ENCODE results near the gene LARP1. TPM values are rescaled to one million over a fixed set of nuclear protein-coding genes. Genes with fewer than 3 reads are reported as not detected.
A peak's percentile ranks its signal among the peaks of the same experiment; 100 is the strongest.

The LARP1 gene
- 100 to 1,000 TPM; 165 to 175 TPM for total RNA-seq

DNA sequence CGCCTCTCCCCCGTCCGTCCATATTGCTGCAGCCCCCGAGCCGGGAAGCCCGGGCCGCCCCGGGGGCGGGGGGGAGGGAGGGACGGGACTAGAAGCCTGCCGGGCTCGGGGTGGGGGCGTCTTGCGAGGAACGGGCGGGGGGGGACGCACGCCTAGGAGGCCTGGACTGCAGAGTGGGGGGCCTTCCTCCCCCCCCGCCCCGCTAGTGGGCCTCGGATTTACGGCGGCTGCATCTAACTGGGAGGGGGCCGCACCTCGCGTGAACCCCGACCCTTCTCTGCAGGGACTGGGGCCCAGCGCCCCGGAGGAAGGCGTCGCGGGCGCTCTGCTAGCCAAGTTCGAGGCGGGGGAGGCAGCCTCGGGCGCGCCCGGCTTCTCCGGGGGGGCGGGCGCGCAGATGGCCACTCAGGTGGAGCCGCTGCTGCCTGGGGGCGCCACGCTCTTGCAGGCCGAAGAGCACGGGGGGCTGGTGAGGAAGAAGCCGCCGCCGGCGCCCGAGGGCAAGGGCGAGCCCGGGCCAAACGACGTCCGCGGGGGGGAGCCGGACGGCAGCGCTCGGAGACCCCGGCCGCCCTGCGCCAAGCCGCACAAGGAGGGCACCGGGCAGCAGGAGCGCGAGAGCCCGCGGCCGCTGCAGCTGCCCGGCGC, at the start of gene LARP1:
Gene LARP1 (plus strand): TSS at position 17 of the 648 bp plus-strand sequence. CDS start 381 bp downstream, at position 398.
- DNase-seq = no peak
- Mint-ChIP-seq H3K4me3 (peak within 1 kb of the TSS; percentile 98), H3K27me3 (no peaks in the 10 kb centered on the region), H3K4me1 (peaks cover 37% of the 10 kb centered on the region), H3K27ac (peak within 1 kb of the TSS; percentile 98), H3K36me3 (peaks cover 3% of the 10 kb centered on the region), H3K9me3 (no peaks in the 10 kb centered on the region)
- POLR2A ChIA-PET = interaction anchor here (0.7 kb wide), 1 partner anchor 102 kb away, joined by 3 read pairs; no protein-coding TSS in a partner anchor
- peak; percentile 5 for ATAC-seq (ENCODE audit: low read depth)

DNA sequence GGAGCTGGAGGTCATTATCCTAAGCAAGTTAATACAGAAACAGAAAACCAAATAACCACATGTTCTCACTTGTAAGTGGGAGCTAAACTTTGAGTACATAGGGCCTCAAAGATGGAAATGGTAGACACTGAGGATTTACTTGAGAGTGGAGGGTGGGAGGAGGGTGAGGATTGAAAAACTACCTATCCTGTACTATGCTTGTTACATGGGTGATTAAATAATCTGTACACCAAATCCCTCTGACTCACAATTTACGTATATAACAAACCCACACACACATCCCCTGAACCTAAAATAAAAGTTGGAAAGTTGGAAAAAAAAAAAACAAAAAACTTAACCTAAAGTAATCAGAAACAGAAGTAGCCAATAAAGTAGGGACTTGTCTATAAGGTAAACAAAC, 48.8 kb upstream of the LARP1 start:
- H3K27me3 Mint-ChIP-seq = peaks cover 2% of the 10 kb centered on the region
- no peaks in the 10 kb centered on the region for H3K36me3 Mint-ChIP-seq
- POLR2A ChIA-PET = no interaction called here
- H3K27ac Mint-ChIP-seq = no peak overlapping the region
- H3K4me1 Mint-ChIP-seq = peaks cover 3% of the 10 kb centered on the region
- no peaks in the 10 kb centered on the region for H3K9me3 Mint-ChIP-seq
- no peak overlapping the region for H3K4me3 Mint-ChIP-seq
- ATAC-seq (ENCODE audit: low read depth) (no peak), DNase-seq (no peak)

DNA sequence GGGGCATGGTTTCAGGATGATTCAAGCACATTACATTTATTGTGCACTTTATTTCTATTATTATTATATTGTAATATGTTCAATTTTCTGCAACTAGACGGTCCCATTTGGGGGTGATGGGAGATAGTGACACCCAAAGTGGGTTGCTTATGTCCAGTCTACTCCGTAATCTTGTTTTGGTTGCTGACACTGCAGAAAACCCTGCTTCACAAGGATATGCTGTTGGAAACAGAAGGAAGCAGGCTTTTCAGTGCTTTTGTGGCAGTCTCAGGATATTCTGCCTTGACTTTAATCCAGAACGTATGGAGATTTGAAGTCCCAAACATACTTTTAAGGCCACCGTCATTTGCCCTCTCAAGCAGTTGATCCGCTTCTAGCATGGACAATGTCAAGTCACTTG, 47.5 kb upstream of the LARP1 start:
- no peak for DNase-seq
- Mint-ChIP-seq H3K27me3 (peaks cover 2% of the 10 kb centered on the region), H3K27ac (no peak overlapping the region), H3K9me3 (no peaks in the 10 kb centered on the region), H3K4me1 (peaks cover 3% of the 10 kb centered on the region), H3K4me3 (no peak overlapping the region), H3K36me3 (no peaks in the 10 kb centered on the region)
- POLR2A ChIA-PET = no interaction called here
- ATAC-seq (ENCODE audit: low read depth) = no peak

DNA sequence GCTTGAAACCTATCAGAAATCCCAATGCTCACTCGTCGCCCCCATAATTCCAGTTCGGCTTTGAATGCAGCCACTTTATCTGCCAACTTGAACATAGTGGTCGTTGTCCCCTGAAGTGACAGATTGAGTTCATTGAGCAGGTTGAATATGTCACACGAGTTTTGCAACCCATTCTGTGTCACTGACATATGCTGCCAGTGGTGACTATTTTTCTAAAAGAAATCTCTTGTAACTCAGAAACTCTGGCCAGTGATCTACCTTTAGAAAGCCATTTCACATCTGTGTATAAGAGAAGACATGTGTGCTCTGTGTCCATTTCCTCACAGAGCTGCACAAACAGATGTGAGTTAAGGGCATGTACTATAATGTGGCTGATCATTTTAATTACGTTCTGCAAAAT, 47.0 kb upstream of the LARP1 start:
- H3K27me3 Mint-ChIP-seq = peaks cover 2% of the 10 kb centered on the region
- peaks cover 4% of the 10 kb centered on the region for H3K4me1 Mint-ChIP-seq
- H3K9me3 Mint-ChIP-seq = no peaks in the 10 kb centered on the region
- ATAC-seq (ENCODE audit: low read depth) (no peak), DNase-seq (no peak)
- H3K36me3 Mint-ChIP-seq = no peaks in the 10 kb centered on the region
- no peak overlapping the region for H3K27ac Mint-ChIP-seq
- POLR2A ChIA-PET = no interaction called here
- no peak overlapping the region for H3K4me3 Mint-ChIP-seq

DNA sequence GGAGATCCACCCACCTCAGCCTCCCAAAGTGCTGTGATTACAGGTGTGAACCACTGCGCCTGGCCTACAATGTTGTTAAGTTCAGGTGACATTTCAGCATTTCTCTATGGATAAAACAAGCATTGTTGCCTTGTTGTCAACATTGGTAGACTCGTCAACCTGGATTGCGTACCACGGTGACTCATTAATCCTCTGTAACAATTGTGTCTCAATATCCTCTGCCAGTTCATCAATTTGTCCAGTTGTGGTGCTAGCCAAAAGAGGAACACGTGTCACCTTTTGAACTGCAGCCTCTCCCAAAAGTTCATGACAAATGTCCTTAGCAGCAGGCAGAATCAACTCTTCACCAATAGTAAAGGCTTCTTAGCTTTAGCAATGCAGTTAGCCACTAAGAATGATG, 46.3 kb upstream of the LARP1 start:
- POLR2A ChIA-PET = interaction anchor here (0.6 kb wide), 1 partner anchor 148 kb away, joined by 3 read pairs; no protein-coding TSS in a partner anchor

DNA sequence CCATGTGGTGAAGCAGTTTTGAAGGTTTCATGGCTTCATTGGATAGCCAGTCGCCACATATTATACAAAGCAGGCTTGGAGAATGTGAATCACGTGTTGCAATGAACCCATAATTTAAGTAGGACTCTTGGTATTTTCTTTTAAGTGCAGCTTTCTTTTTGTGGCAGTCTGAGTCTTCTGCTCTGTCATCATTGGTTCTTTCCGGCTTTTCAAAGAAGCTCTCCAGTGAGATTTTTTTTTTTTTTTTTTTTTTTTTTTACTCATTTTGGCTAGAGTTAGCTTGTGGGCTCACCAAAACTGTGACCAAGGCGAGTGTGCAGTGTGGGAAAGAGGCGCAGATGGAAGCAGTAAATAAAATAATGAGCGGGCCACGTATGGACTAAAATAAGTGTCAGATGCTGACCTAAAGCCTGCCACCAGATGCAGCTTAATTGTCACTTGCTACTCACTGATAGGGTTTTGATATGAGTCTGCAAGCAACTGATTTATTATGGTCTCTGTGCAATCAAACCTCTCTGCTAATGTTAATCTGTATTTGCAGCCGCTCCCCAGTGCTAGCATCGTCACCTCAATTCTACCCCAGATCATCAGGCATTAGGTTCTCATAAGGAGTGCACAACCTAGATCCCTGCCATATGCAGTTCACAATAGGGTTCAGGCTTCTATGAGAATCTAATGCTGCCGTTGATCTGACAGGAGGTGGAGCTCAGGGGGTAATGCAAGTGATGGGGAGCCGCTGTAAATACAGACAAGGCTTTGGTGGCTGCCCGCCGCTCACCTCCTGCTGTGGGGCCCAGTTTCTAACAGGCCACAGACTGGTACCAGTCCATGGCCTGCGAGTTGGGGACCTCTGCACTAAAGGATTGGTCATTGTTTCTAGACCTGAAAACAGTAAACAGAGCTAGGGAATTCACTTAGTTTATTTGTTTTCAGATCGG, 45.5 kb upstream of the LARP1 start:
- Mint-ChIP-seq H3K9me3 (no peaks in the 10 kb centered on the region), H3K4me3 (no peak overlapping the region), H3K36me3 (no peaks in the 10 kb centered on the region), H3K27ac (no peak overlapping the region), H3K27me3 (no peaks in the 10 kb centered on the region), H3K4me1 (peaks cover 12% of the 10 kb centered on the region)
- DNase-seq (no peak), ATAC-seq (ENCODE audit: low read depth) (no peak)
- POLR2A ChIA-PET = interaction anchor here (0.6 kb wide), 1 partner anchor 147 kb away, joined by 3 read pairs; no protein-coding TSS in a partner anchor

More for the DNA sequence above, 46.3 kb upstream of the LARP1 start:
- Mint-ChIP-seq H3K27me3 (peaks cover 2% of the 10 kb centered on the region), H3K4me1 (peaks cover 7% of the 10 kb centered on the region), H3K9me3 (no peaks in the 10 kb centered on the region), H3K36me3 (no peaks in the 10 kb centered on the region), H3K4me3 (no peak overlapping the region), H3K27ac (no peak overlapping the region)
- DNase-seq = no peak
- ATAC-seq (ENCODE audit: low read depth) = no peak

DNA sequence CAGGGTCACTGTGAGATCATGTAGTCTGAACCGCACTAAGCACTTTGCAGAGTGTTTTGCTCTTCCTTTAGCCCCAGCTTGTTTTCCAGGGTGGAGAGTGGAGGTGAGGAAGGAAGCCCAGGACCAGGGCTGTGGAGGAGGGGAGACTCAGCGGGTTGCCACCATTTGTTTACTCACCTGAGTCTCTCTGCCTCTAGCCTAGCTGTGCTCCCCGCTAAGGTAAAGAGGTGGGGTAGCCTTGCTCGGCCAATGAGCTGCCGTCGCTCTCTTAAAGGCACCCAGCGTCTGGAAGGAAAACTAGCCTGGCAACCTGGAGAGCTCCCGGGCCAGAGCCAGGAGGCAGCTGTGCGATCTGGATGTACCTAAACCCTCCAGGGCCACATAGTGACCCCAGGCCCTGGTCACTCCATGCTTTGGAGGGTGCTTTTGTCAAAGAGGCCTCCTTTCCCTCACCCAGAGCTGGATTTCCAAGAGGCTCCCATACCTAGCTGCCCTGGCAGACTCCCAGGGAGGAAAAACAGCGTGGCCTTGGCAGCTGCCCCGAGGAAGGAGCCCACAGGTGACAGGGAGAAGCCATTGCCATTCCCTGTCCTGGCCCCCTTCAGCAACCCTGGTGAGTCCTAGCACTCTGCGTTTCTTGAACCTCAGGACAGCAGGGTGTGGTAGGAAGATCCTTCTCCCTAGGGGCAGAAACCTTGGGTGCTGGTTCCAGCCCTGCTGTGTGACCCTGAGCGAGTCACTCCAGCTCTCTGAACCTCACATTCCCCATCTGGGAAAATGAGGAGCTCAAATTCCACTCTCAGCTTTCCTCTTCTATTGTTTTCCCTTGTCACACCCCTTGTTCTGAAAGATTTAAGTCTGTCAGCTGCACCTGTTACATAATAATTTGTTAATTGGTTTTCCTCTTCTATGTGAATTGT, 42.4 kb upstream of the LARP1 start:
- ATAC-seq (ENCODE audit: low read depth) = no peak
- Mint-ChIP-seq H3K9me3 (no peaks in the 10 kb centered on the region), H3K27me3 (no peaks in the 10 kb centered on the region), H3K27ac (no peak overlapping the region), H3K4me1 (peaks cover 16% of the 10 kb centered on the region), H3K4me3 (no peak overlapping the region), H3K36me3 (no peaks in the 10 kb centered on the region)
- POLR2A ChIA-PET = no interaction called here
- DNase-seq = no peak

DNA sequence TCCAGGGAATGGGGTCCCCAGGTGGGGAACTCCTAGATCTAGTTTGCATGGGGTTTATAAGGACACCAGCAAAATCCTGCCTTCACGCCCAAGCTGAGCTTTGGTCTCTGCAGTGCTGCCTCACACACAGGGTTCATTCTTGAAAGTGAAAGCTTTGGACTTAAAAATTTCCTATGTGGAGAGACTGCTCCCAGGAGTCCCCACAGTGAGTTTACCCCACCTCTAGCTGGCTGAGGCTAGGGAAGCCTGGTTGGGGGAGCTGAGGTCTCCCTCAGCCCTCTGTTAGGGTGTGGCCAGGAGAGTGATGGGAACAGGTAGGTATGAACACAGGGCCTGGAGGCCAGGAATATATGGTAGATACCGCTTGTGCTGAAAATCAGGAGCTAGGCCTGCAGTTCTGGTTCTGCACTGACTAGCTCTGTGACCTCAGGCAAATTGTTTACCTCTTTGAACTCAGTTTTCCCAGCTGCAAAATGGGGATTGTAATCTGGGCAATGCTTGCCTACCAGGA, 41.5 kb upstream of the LARP1 start:
- Mint-ChIP-seq H3K36me3 (no peaks in the 10 kb centered on the region), H3K27ac (no peak overlapping the region), H3K4me3 (no peak overlapping the region), H3K27me3 (no peaks in the 10 kb centered on the region), H3K9me3 (no peaks in the 10 kb centered on the region), H3K4me1 (peaks cover 16% of the 10 kb centered on the region)
- DNase-seq = no peak
- POLR2A ChIA-PET = no interaction called here
- ATAC-seq (ENCODE audit: low read depth) = no peak

DNA sequence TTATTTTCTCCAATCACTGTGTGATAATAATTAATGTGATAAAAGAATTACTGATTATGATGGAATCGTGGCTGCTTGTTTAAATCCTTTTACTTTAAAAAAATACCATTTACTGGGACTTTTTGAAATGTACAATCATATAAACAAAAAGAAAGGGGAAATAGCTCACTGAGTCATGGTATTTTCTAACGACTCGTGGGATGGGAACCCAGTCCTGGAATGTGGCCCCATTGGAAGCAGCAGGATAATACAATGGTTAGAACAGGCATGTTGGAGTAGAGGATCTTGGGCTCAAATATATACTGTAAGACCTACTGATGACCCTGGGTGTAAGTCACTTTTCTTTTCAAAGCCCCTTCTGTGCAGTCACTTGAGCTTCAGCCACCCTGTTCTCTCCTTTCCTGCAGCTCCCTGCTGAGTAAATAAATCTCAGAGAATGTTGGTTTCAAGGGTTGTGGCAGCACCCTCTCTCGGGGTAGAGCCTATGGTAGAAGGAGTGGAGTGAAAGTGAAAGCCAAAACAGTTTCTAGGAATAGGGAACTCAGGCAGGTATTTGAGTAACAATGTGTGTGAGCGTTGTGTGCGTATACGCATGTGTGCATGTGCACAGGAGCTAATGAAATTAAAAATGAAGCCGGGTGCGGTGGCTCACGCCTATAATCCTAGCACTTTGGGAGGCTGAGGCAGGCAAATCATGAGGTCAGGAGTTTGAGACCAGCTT, 40.8 kb upstream of the LARP1 start:
- DNase-seq = no peak
- Mint-ChIP-seq H3K9me3 (no peaks in the 10 kb centered on the region), H3K36me3 (no peaks in the 10 kb centered on the region), H3K27ac (peak overlapping the region; percentile 55), H3K4me3 (peak overlapping the region; percentile 57), H3K4me1 (peaks cover 16% of the 10 kb centered on the region), H3K27me3 (no peaks in the 10 kb centered on the region)
- ATAC-seq (ENCODE audit: low read depth) = peak; percentile 83
- POLR2A ChIA-PET = no interaction called here

DNA sequence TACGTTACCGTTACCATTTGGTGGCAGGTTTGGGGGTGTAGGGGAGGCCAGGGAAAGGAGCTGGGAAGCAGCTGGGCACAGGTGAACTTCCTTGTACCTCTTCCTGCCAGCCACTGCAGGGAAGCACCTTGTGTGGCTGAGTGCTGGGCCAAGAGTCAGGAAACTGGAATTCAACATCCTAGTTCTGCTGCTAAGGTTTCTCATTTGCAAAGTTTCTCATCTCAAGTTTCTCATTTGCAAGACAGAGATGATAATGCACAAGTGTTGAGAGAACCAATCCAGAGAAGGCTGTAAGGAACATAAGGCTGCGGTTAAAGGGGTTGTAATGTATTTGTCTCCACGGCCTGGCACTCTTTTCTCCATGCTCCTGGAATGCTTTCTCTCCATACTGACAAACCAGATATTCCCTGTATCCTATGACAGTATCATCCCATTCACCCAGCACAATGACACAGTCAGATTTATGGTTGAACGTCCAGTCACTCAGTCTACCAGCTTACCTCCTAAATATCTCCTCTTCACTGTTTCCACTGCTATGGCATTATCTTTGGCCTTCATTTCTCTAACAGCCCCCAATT, 33.6 kb upstream of the LARP1 start:
- Mint-ChIP-seq H3K27ac (no peak overlapping the region), H3K9me3 (no peaks in the 10 kb centered on the region), H3K27me3 (peaks cover 4% of the 10 kb centered on the region), H3K4me3 (no peak overlapping the region), H3K4me1 (peaks cover 2% of the 10 kb centered on the region), H3K36me3 (no peaks in the 10 kb centered on the region)
- POLR2A ChIA-PET = no interaction called here
- no peak for ATAC-seq (ENCODE audit: low read depth)
- DNase-seq = no peak

DNA sequence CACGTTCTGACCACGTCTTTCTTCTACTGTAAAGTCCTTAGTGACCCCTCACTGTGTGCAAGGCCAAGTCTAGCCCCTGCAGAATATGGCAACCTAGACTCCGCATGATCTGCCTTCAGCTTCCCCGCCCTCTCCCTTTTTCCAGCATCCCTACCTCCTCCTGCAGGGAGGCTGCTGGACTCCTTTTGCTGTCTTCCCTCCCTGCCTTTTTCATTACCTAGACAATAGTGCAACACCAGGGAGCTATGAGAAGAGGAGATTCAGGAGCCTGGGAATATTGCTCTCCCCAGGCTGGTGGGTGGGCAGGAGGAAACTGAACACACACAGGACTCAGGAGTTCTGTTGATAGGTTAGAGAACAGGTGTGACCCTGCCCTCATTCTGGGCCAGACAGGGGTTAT, 33.1 kb upstream of the LARP1 start:
- no peaks in the 10 kb centered on the region for H3K9me3 Mint-ChIP-seq
- peaks cover 4% of the 10 kb centered on the region for H3K27me3 Mint-ChIP-seq
- ATAC-seq (ENCODE audit: low read depth) = no peak

DNA sequence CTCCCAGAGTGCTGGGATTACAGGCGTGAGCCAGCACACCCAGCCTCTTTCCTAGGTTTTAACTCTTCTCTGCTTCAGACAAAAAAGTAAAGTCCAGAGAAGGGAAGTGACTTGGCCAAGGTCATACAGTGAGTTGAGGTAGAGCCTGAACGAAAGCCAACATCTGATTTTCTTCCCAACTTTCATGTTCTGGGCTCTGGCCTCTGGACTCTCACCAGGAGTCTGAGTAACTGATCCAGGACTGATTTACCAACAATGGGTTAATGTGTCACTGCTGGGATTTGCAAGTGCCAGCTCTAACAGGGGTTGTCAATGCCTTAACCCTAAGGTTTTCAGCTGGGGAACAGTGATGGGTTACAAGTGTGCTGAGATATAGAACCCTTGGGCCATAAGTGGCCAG, 32.2 kb upstream of the LARP1 start:
- no peak overlapping the region for H3K4me3 Mint-ChIP-seq
- H3K36me3 Mint-ChIP-seq = no peaks in the 10 kb centered on the region
- no peak overlapping the region for H3K27ac Mint-ChIP-seq
- no peaks in the 10 kb centered on the region for H3K4me1 Mint-ChIP-seq
- no peak for ATAC-seq (ENCODE audit: low read depth)
- no peak for DNase-seq
- H3K9me3 Mint-ChIP-seq = no peaks in the 10 kb centered on the region
- peaks cover 4% of the 10 kb centered on the region for H3K27me3 Mint-ChIP-seq
- POLR2A ChIA-PET = no interaction called here

More for the DNA sequence above, 33.1 kb upstream of the LARP1 start:
- Mint-ChIP-seq H3K27ac (no peak overlapping the region), H3K4me1 (peaks cover 2% of the 10 kb centered on the region), H3K36me3 (no peaks in the 10 kb centered on the region), H3K4me3 (no peak overlapping the region)
- POLR2A ChIA-PET = no interaction called here
- no peak for DNase-seq

All from activated naive CD8-positive, alpha-beta T cell treated with anti-CD3 and anti-CD28 coated beads, Interleukin-2, amount 10 ng/mL, durations not matched to agents 7 days and 5 days (primary cell).